Measurements from ENCODE around the gene EFNA5.

The EFNA5 gene

DNA sequence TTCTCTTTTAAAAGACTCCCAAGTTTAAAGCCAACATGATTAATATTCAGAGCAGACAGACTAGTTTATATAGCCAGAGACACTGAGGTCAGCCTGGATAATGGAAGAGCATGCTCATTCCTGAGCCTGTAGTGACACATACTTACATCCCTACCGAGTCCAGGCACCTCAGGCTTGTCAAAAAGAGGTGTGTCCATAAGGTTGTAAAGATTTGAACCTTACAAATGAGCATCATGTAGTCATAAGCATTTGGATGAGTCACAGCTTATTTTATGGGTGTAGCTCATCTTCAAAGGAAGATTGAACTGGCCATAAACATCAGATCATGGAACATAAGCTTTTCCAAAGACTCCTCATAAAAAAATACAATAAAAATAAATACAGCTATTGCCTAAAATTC lies 333.5 kb downstream of the EFNA5 start:
- Histone ChIP-seq H3K27me3 (ENCODE audit: insufficient read depth, low read length, poor library complexity) (no peaks in the 10 kb centered on the region), H3K4me3 (ENCODE audit: low read depth in 1 of 2, low read length in 2 of 2) (no peak overlapping the region), H2AFZ (ENCODE audit: low read depth, low read length) (no peak overlapping the region), H3K79me2 (ENCODE audit: insufficient read depth, low read length) (no peaks in the 10 kb centered on the region), H3K9ac (ENCODE audit: low read depth, low read length) (no peak overlapping the region), H3K36me3 (ENCODE audit: insufficient read depth, low read length) (no peaks in the 10 kb centered on the region), H4K20me1 (ENCODE audit: insufficient read depth, low read length) (no peaks in the 10 kb centered on the region), H3K9me3 (ENCODE audit: insufficient read depth, low read length, severe bottlenecking) (no peaks in the 10 kb centered on the region), H3K4me2 (ENCODE audit: insufficient read depth, low read length) (no peak overlapping the region), H3K27ac (ENCODE audit: low read length) (no peak overlapping the region), H3K4me1 (ENCODE audit: insufficient read depth, low read length) (no peaks in the 10 kb centered on the region)
- DNase-seq (no peak), ATAC-seq (ENCODE audit: insufficient read depth, low read depth) (no peak)
- TF ChIP-seq, protein P1, sequence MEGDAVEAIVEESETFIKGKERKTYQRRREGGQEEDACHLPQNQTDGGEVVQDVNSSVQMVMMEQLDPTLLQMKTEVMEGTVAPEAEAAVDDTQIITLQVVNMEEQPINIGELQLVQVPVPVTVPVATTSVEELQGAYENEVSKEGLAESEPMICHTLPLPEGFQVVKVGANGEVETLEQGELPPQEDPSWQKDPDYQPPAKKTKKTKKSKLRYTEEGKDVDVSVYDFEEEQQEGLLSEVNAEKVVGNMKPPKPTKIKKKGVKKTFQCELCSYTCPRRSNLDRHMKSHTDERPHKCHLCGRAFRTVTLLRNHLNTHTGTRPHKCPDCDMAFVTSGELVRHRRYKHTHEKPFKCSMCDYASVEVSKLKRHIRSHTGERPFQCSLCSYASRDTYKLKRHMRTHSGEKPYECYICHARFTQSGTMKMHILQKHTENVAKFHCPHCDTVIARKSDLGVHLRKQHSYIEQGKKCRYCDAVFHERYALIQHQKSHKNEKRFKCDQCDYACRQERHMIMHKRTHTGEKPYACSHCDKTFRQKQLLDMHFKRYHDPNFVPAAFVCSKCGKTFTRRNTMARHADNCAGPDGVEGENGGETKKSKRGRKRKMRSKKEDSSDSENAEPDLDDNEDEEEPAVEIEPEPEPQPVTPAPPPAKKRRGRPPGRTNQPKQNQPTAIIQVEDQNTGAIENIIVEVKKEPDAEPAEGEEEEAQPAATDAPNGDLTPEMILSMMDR (IDR thresholded peaks at IDR 0.05; ENCODE audit: borderline replicate concordance, extremely low read depth, low read length, poor library complexity, severe bottlenecking): no peak
- no peak for TF ChIP-seq EZH2 (IDR thresholded peaks at IDR 0.05; ENCODE audit: borderline replicate concordance, low read depth, low read length, severe bottlenecking)

DNA sequence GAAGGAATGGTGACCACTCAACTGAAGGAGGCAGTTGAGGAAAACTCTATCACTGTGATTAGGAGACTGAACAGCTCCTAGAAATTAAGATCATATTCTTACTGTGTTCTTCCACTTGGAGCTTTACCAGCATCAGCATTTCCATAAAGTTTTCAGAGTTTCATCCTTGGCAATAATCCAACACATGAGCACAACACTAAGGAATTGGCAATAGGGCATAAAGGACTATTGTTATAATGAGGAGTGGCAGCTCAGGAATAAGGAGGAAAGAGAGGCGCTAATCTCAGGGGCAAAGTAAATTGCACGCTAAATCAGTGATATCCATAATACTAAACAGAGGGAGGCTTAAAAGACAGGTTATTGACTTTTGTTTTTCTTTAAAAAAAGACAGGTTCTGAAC lies 338.9 kb downstream of the EFNA5 start:
- no peak for ATAC-seq (ENCODE audit: insufficient read depth, low read depth)
- DNase-seq: no peak
- Histone ChIP-seq H4K20me1 (ENCODE audit: insufficient read depth, low read length) (no peaks in the 10 kb centered on the region), H3K9me3 (ENCODE audit: insufficient read depth, low read length, severe bottlenecking) (no peaks in the 10 kb centered on the region), H3K27ac (ENCODE audit: low read length) (no peak overlapping the region), H3K4me3 (ENCODE audit: low read depth in 1 of 2, low read length in 2 of 2) (no peak overlapping the region), H3K9ac (ENCODE audit: low read depth, low read length) (no peak overlapping the region), H3K79me2 (ENCODE audit: insufficient read depth, low read length) (no peaks in the 10 kb centered on the region), H3K4me1 (ENCODE audit: insufficient read depth, low read length) (no peaks in the 10 kb centered on the region), H2AFZ (ENCODE audit: low read depth, low read length) (no peak overlapping the region), H3K36me3 (ENCODE audit: insufficient read depth, low read length) (no peaks in the 10 kb centered on the region), H3K4me2 (ENCODE audit: insufficient read depth, low read length) (no peak overlapping the region), H3K27me3 (ENCODE audit: insufficient read depth, low read length, poor library complexity) (no peaks in the 10 kb centered on the region)
- TF ChIP-seq, protein P1 (IDR thresholded peaks at IDR 0.05; ENCODE audit: borderline replicate concordance, extremely low read depth, low read length, poor library complexity, severe bottlenecking): no peak
- TF ChIP-seq EZH2 (IDR thresholded peaks at IDR 0.05; ENCODE audit: borderline replicate concordance, low read depth, low read length, severe bottlenecking): no peak

DNA sequence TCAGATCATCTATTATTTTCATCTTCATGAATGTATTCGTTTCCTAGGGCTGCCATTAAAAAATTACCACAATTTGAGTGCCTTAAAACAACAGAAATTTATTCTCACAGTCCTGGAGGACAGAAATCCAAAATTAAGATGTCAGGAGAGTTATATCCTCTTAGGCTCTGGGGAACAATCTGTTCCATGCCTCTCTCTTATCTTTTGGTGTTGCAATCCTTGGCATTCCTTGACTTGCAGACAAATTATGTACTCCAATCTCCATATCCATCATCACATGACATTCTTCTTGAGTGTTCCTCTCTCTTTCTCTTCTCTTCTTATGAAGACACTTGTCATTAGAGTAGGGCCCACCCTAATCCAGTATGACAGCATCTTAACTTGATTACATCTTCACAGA lies 339.4 kb downstream of the EFNA5 start:
- Histone ChIP-seq H4K20me1 (ENCODE audit: insufficient read depth, low read length) (no peaks in the 10 kb centered on the region), H3K27me3 (ENCODE audit: insufficient read depth, low read length, poor library complexity) (no peaks in the 10 kb centered on the region), H3K4me2 (ENCODE audit: insufficient read depth, low read length) (no peak overlapping the region), H3K9me3 (ENCODE audit: insufficient read depth, low read length, severe bottlenecking) (no peaks in the 10 kb centered on the region), H2AFZ (ENCODE audit: low read depth, low read length) (no peak overlapping the region), H3K79me2 (ENCODE audit: insufficient read depth, low read length) (no peaks in the 10 kb centered on the region), H3K9ac (ENCODE audit: low read depth, low read length) (no peak overlapping the region), H3K27ac (ENCODE audit: low read length) (no peak overlapping the region), H3K36me3 (ENCODE audit: insufficient read depth, low read length) (no peaks in the 10 kb centered on the region), H3K4me1 (ENCODE audit: insufficient read depth, low read length) (no peaks in the 10 kb centered on the region), H3K4me3 (ENCODE audit: low read depth in 1 of 2, low read length in 2 of 2) (no peak overlapping the region)
- DNase-seq (no peak), ATAC-seq (ENCODE audit: insufficient read depth, low read depth) (no peak)
- TF ChIP-seq, protein P1 (IDR thresholded peaks at IDR 0.05; ENCODE audit: borderline replicate concordance, extremely low read depth, low read length, poor library complexity, severe bottlenecking): no peak
- TF ChIP-seq EZH2 (IDR thresholded peaks at IDR 0.05; ENCODE audit: borderline replicate concordance, low read depth, low read length, severe bottlenecking): no peak

DNA sequence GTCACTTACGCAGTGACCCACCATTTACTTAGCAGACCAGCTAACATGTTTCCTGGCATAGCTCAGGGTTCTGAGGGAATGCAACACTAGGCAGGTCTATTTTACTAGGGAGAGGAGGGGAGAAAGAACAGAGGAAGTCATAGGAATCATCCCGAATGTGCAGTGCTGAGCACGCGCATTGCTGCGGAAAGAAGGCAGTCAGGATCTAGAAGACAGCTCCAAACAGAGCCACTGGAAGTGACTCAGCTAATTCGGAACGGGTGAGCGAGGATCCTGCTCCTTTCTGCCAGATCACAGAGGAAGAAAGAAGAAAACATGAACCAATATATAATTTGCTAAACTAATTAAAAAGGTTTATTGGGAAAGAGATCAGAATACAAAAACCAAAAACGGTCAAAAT lies 339.8 kb downstream of the EFNA5 start:
- Histone ChIP-seq H2AFZ (ENCODE audit: low read depth, low read length) (no peak overlapping the region), H4K20me1 (ENCODE audit: insufficient read depth, low read length) (no peaks in the 10 kb centered on the region), H3K9me3 (ENCODE audit: insufficient read depth, low read length, severe bottlenecking) (no peaks in the 10 kb centered on the region), H3K4me2 (ENCODE audit: insufficient read depth, low read length) (no peak overlapping the region), H3K36me3 (ENCODE audit: insufficient read depth, low read length) (no peaks in the 10 kb centered on the region), H3K9ac (ENCODE audit: low read depth, low read length) (no peak overlapping the region), H3K4me1 (ENCODE audit: insufficient read depth, low read length) (no peaks in the 10 kb centered on the region), H3K27ac (ENCODE audit: low read length) (no peak overlapping the region), H3K4me3 (ENCODE audit: low read depth in 1 of 2, low read length in 2 of 2) (no peak overlapping the region), H3K79me2 (ENCODE audit: insufficient read depth, low read length) (no peaks in the 10 kb centered on the region), H3K27me3 (ENCODE audit: insufficient read depth, low read length, poor library complexity) (no peaks in the 10 kb centered on the region)
- no peak for TF ChIP-seq EZH2 (IDR thresholded peaks at IDR 0.05; ENCODE audit: borderline replicate concordance, low read depth, low read length, severe bottlenecking)
- TF ChIP-seq, protein P1 (IDR thresholded peaks at IDR 0.05; ENCODE audit: borderline replicate concordance, extremely low read depth, low read length, poor library complexity, severe bottlenecking): no peak
- DNase-seq: no peak
- no peak for ATAC-seq (ENCODE audit: insufficient read depth, low read depth)

All from DND-41 (cell line).